ENCODE results near the gene TXNIP.

- TF ChIP-seq, protein P1, sequence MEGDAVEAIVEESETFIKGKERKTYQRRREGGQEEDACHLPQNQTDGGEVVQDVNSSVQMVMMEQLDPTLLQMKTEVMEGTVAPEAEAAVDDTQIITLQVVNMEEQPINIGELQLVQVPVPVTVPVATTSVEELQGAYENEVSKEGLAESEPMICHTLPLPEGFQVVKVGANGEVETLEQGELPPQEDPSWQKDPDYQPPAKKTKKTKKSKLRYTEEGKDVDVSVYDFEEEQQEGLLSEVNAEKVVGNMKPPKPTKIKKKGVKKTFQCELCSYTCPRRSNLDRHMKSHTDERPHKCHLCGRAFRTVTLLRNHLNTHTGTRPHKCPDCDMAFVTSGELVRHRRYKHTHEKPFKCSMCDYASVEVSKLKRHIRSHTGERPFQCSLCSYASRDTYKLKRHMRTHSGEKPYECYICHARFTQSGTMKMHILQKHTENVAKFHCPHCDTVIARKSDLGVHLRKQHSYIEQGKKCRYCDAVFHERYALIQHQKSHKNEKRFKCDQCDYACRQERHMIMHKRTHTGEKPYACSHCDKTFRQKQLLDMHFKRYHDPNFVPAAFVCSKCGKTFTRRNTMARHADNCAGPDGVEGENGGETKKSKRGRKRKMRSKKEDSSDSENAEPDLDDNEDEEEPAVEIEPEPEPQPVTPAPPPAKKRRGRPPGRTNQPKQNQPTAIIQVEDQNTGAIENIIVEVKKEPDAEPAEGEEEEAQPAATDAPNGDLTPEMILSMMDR (IDR thresholded peaks at IDR 0.05 in 8 of 11, conservative IDR thresholded peaks at IDR 0.05 in 3 of 11), result no peak
- TF ChIP-seq POLR2AphosphoS5 (IDR thresholded peaks at IDR 0.05) (no peak), POLR2A (IDR thresholded peaks at IDR 0.05) (no peak)
Measured at GRCh38 chr1:146035048-146035423, 38.7 kb upstream of the TXNIP start.
